Stomach (tissue), 9 donors: ENCODE data around the gene RHOH. TPM values are rescaled to one million over a fixed set of nuclear protein-coding genes. Genes with fewer than 3 reads are reported as not detected.

Source experiments
- DNase-seq, 2 donors: peaks; one replicate each; pipeline versions ENCODE4 v3.0.0 to v3.0.0-alpha.2; 2013 to 2019
- H3K27ac ChIP-seq, 5 donors: fragments of 200-600 bp in 4 of 5; sonication (generic) in 4 of 5; one replicate each; pipeline ENCODE4 v1.5.1; 2013 to 2019; ENCODE audit warnings: mild to moderate bottlenecking in 1 of 5, moderate library complexity in 1 of 5
- H3K27me3 ChIP-seq, 3 donors: fragments of 200-600 bp; sonication (generic); one replicate each; pipeline ENCODE4 v1.5.1; 2017 to 2019; ENCODE audit warnings: mixed run types in 1 of 3
- H3K36me3 ChIP-seq, 4 donors: fragments of 200-600 bp; sonication (generic); 1 replicate in 3 of 4; 2 replicates in 1 of 4; pipeline ENCODE4 v1.5.1; 2016 to 2019
- H3K4me1 ChIP-seq, 4 donors: fragments of 200-600 bp; sonication (generic); one replicate each; pipeline ENCODE4 v1.5.1; 2016 to 2019
- H3K4me3 ChIP-seq, 4 donors: fragments of 200-600 bp; sonication (generic) in 3 of 4; one replicate each; pipeline ENCODE4 v1.5.1; 2016 to 2019; ENCODE audit warnings: mild to moderate bottlenecking in 1 of 4
- H3K9me3 ChIP-seq, 4 donors: fragments of 200-600 bp; sonication (generic); one replicate each; pipeline ENCODE4 v1.5.1; 2016 to 2019
- EP300 ChIP-seq: sonication (generic); formaldehyde crosslinking; IDR thresholded peaks from one replicate; pipeline ENCODE4 v1.6.1; 2017; ENCODE audit warnings: antibody characterized with exemption
- POLR2A ChIP-seq, 4 donors: fragments of 450-650 bp; IDR thresholded peaks; one replicate each; pipeline ENCODE4 v1.6.1; 2016; ENCODE audit warnings: antibody characterized with exemption in 4 of 4, control low read depth in 2 of 4, mild to moderate bottlenecking in 1 of 4, moderate library complexity in 1 of 4
- POLR2AphosphoS5 ChIP-seq, 3 donors: sonication (generic); formaldehyde crosslinking; IDR thresholded peaks; one replicate each; pipeline ENCODE4 v1.6.1; 2016; ENCODE audit warnings: antibody characterized with exemption in 3 of 3
- WGBS, 5 donors: extraction: QIAGEN DNeasy Blood & Tissue Kit in 3 of 5; methylation state at CpG; one replicate each; pipeline versions ENCODE4 v1.1.5 to v1.1.7; 2013 to 2018; 5-methylcytosine and 5-hydroxymethylcytosine counted together
- intact Hi-C: fragments of 100-400 bp; cut with DNase I; formaldehyde crosslinking; loops from one replicate; pipeline ENCODE4 v1.15.1; 2023; ENCODE audit warnings: low total_unique reads
- polyA plus RNA-seq, 3 donors: library from polyadenylated mRNA; stranded (reverse); fragments of 200-250 nt; gene quantifications; one replicate each; pipeline ENCODE4 v1.2.3, GENCODE V29; 2013
- total RNA-seq, 5 donors: library from RNA; depleted of rRNA; stranded (reverse); fragments of >200 nt; gene quantifications; one replicate each; pipeline versions ENCODE4 v1.1.0 to v1.2.3, GENCODE V29; 2014 to 2016
- TF ChIP-seq, protein P1 (sequence below), 7 experiments: fragments of 450-650 bp in 4 of 7; fragments of 200-600 bp in 3 of 7; sonication (generic) in 3 of 7; IDR thresholded peaks; one replicate each; pipeline ENCODE4 v1.5.1; 2016 to 2019; ENCODE audit warnings: antibody characterized with exemption in 7 of 7, control low read depth in 2 of 7, mild to moderate bottlenecking in 1 of 7
- donor health status: healthy with polysubstance abuse.
- donor health status: Bipolar disorder and iron deficiency.
- donor health status: healthy.

The RHOH gene
- total and polyA plus RNA-seq, 8 donors = 1.3 to 7.5 (median 4.0) TPM

DNA sequence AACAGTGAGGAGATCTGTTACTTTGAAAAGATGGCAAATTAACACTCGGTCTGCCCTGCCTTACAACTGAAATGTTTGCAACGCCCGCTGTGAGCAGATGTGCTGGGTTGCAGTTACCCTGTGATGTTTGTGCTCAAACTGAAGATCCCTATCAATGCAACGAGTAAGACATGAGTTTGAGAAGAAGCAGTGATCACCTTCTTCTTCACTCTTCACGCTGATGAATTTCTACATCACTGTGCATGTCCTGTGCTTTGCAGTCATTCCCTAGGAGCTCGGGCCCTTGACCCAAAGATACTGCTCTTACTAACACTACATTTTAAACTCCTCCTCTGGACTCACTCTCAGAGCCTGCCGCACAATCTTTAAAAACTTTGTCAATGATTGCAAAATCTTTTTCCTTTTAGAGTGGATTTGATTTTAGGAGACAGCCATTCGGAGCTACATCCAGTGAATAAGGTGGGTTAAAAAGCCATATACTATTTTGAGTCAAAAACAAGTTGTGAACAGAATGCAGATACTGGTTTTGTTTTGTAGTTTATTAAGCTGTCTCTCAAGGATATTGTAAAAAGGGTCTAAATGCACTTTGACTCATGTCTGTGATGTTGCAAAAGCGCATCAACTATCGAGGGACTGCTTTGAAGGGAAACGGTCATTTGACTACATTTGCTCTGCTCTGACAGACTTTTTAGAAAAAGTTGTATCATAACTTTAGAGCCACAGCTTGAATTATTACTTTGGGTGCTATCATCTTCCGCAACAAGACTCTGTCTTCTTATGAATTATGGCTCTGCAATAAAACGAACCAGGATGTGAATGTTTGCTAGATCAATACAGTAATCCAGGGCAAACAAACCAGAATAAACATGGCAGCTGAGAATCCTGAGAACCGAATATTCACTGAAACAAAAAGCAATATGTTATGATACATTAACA is 5.7 kb upstream of the RHOH start:
- H3K27ac ChIP-seq = peak overlapping the region; percentile 41 to 83 (median 59)
- intact Hi-C loops = no loop called here
- H3K27me3 ChIP-seq = no peaks in the 10 kb centered on the region
- 23 to 39% (median 34%) methylated on average over 14 of the region's 14 CpGs for WGBS, 5 donors
- peak in 1 of 2 donors; percentile 72 for DNase-seq
- H3K36me3 ChIP-seq = no peaks in the 10 kb centered on the region
- peaks cover 19 to 55% (median 33%) of the 10 kb centered on the region in 4 donors for H3K4me1 ChIP-seq
- no peak overlapping the region for H3K4me3 ChIP-seq
- no peaks in the 10 kb centered on the region for H3K9me3 ChIP-seq
- TF ChIP-seq, protein P1, sequence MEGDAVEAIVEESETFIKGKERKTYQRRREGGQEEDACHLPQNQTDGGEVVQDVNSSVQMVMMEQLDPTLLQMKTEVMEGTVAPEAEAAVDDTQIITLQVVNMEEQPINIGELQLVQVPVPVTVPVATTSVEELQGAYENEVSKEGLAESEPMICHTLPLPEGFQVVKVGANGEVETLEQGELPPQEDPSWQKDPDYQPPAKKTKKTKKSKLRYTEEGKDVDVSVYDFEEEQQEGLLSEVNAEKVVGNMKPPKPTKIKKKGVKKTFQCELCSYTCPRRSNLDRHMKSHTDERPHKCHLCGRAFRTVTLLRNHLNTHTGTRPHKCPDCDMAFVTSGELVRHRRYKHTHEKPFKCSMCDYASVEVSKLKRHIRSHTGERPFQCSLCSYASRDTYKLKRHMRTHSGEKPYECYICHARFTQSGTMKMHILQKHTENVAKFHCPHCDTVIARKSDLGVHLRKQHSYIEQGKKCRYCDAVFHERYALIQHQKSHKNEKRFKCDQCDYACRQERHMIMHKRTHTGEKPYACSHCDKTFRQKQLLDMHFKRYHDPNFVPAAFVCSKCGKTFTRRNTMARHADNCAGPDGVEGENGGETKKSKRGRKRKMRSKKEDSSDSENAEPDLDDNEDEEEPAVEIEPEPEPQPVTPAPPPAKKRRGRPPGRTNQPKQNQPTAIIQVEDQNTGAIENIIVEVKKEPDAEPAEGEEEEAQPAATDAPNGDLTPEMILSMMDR (IDR thresholded peaks at IDR 0.05) = no peak
- no peak for TF ChIP-seq EP300
- TF ChIP-seq POLR2AphosphoS5 (IDR thresholded peaks at IDR 0.05) = no peak
- TF ChIP-seq POLR2A (IDR thresholded peaks at IDR 0.05) = no peak

DNA sequence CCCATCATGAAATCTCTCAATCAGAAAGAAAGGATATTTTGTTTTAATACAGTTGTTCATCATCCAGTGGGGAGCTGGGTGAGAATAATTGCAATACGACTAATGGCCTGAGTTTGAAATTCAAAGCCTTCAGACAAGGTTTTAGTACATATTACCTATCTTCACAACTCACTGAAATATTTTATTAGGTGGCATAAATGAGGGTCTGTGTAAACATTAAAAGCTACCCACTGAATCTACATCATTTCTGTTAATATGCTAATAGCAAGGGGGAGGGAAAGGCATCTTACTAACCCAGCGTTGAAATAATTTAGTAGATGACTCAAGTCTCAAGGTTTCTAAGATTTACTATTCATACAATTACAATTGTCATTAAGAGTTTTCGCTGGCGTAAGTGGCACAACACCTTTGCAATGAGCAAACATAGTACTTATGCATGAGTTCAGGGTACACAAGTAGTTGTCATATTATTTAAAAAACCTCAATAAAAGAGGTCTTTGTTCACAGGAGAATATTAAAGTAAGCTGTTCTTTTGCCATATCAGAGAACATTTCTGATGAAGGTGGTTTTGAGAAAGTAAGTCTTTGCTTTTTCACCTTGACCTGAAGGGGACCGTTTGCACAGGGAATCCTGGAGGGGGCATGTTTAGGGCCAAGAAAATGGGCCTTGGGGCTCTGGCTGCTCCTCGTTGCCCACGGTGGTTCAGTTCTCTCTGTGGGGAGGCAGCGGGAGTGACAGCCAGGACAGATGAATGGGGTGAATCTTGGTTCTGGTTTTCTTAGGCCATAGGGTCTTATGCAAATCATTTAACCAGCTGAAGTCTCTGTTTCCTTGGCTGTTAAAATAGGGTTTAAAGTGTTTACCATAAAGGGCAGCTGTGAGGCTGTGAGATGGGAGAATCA is 4.5 kb upstream of the RHOH start:
- Histone ChIP-seq H3K36me3 (no peaks in the 10 kb centered on the region), H3K9me3 (no peaks in the 10 kb centered on the region), H3K27ac (peak overlapping the region in 4 of 5 donors; percentile 6 to 83 (median 60)), H3K27me3 (no peaks in the 10 kb centered on the region), H3K4me3 (no peak overlapping the region), H3K4me1 (peaks cover 19 to 55% (median 33%) of the 10 kb centered on the region in 4 donors)
- 43 to 63% (median 59%) methylated on average over 8 of the region's 8 CpGs for WGBS, 5 donors
- TF ChIP-seq, protein P1 (IDR thresholded peaks at IDR 0.05) = no peak
- TF ChIP-seq EP300 = no peak
- intact Hi-C loops = no loop called here
- no peak for DNase-seq

DNA sequence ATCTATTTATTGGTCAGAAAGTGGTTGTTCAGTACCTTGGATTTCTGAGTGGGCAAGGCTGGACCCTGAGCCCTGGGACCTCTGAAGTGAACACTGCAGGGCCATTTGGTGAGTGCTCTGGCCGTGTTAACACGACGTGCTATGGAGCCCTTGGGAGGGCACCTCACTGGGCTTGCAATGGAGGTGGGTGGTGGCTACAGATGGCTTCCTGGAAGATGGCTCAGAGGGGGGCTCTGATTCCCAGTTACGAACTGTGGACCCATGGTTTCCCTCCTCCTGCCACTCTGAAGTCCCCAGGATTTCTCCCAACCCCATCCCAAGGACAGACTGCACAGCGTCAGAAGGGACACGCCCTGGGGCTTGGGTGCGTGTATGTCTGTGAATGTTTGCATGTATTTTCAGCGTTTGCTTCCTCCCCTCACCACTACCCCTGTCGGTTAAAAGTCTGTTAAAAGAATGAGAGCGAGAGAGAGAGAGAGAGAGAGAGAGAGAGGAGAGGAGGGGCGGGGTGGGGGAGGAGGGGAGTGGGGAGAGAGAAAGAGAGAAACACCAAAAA is 3.7 kb upstream of the RHOH start:
- Histone ChIP-seq H3K27me3 (no peaks in the 10 kb centered on the region), H3K4me1 (peaks cover 19 to 55% (median 33%) of the 10 kb centered on the region in 4 donors), H3K36me3 (no peaks in the 10 kb centered on the region), H3K4me3 (no peak overlapping the region), H3K27ac (peak overlapping the region in 4 of 5 donors; percentile 6 to 83 (median 60)), H3K9me3 (no peaks in the 10 kb centered on the region)
- WGBS, 5 donors = 55 to 70% (median 57%) methylated on average over 10 to 11 of the region's 11 CpGs
- intact Hi-C loops = no loop called here
- TF ChIP-seq, protein P1 (IDR thresholded peaks at IDR 0.05) = no peak
- TF ChIP-seq POLR2A (IDR thresholded peaks at IDR 0.05) = no peak
- TF ChIP-seq EP300 = no peak
- no peak for TF ChIP-seq POLR2AphosphoS5 (IDR thresholded peaks at IDR 0.05)
- DNase-seq = peak in 1 of 2 donors; percentile 66

DNA sequence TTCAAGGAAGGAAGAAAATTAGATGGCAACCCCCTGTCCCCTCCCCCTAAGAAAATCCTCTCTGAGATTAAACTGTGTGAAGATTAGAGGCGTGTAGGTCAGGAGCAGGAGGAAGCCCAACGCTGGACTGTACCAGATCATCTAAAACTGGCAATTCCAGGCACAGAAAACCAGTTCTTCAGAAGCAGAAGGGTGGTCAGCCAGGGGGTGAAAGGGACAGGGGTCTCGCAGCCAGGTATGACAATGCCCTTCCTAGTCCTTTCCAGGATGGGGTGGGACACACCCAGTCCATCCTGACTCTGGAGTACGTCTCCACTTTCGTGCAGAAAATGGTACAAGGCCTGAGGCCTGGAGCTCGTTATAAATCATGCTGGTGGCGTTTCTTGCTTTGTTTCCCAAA is 3.3 kb upstream of the RHOH start:
- Histone ChIP-seq H3K9me3 (no peaks in the 10 kb centered on the region), H3K36me3 (no peaks in the 10 kb centered on the region), H3K27ac (peak overlapping the region in 2 of 5 donors; percentile 59 to 83), H3K4me3 (no peak overlapping the region), H3K4me1 (peaks cover 19 to 55% (median 33%) of the 10 kb centered on the region in 4 donors), H3K27me3 (no peaks in the 10 kb centered on the region)
- TF ChIP-seq EP300 (no peak), POLR2A (IDR thresholded peaks at IDR 0.05) (no peak)
- intact Hi-C loops = no loop called here
- DNase-seq = no peak
- WGBS, 5 donors = 66 to 76% (median 70%) methylated on average over 7 of the region's 7 CpGs
